ENCODE data around the gene KLHL18.

DNA sequence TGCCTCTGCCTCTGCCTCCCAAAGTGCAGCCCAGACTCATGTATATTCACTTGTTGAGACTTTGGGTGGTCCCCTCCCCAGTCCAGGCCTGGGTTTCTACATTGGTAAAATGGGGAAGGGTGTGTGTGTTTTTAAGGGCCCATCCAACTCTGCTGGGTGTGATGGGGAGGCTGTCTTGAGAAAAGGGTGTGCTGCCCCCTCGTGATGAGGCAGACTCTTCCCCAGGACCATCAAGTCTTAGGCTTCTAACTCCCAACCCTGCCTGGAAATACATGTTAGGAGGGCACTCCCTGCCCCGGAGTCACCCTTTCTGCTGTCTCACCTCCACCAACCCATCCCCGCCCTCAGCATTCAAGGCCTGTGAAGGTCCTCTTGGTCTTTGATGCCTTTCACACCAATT is 93.6 kb downstream of the KLHL18 start:
- TF ChIP-seq, protein P1, sequence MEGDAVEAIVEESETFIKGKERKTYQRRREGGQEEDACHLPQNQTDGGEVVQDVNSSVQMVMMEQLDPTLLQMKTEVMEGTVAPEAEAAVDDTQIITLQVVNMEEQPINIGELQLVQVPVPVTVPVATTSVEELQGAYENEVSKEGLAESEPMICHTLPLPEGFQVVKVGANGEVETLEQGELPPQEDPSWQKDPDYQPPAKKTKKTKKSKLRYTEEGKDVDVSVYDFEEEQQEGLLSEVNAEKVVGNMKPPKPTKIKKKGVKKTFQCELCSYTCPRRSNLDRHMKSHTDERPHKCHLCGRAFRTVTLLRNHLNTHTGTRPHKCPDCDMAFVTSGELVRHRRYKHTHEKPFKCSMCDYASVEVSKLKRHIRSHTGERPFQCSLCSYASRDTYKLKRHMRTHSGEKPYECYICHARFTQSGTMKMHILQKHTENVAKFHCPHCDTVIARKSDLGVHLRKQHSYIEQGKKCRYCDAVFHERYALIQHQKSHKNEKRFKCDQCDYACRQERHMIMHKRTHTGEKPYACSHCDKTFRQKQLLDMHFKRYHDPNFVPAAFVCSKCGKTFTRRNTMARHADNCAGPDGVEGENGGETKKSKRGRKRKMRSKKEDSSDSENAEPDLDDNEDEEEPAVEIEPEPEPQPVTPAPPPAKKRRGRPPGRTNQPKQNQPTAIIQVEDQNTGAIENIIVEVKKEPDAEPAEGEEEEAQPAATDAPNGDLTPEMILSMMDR (IDR thresholded peaks at IDR 0.05) = no peak
- TF ChIP-seq POLR2A (IDR thresholded peaks at IDR 0.05) = no peak
- no peak for TF ChIP-seq EP300 (IDR thresholded peaks at IDR 0.05)

All from sigmoid colon (tissue), 4 donors.